Trophoblast cell (in vitro differentiated cells and primary cell): ENCODE data around the gene GLYATL3.

ENCODE experiments used
- DNase-seq, 2 donors: peaks; one replicate each; pipeline ENCODE4 v3.0.0-alpha.2; 2016
- H2AFZ ChIP-seq: 2 replicates; pipeline ENCODE4 v1.6.1; 2013; ENCODE audit warnings: low read length, moderate library complexity, mild to moderate bottlenecking; ENCODE audit not compliant: insufficient read depth, poor library complexity
- H2AK5ac ChIP-seq: 2 replicates; pipeline ENCODE4 v1.6.1; 2013; ENCODE audit warnings: mild to moderate bottlenecking, low read length
- H2BK120ac ChIP-seq: 2 replicates; pipeline ENCODE4 v1.6.1; 2013; ENCODE audit warnings: low read length, mild to moderate bottlenecking, moderate library complexity; ENCODE audit not compliant: insufficient read depth, poor library complexity
- H2BK12ac ChIP-seq: 2 replicates; pipeline ENCODE4 v1.6.1; 2013; ENCODE audit warnings: mild to moderate bottlenecking, low read length, moderate library complexity
- H2BK5ac ChIP-seq: 2 replicates; pipeline ENCODE4 v1.6.1; 2013; ENCODE audit warnings: low read length, low read depth, moderate library complexity, mild to moderate bottlenecking; ENCODE audit not compliant: poor library complexity
- H3K14ac ChIP-seq: 2 replicates; pipeline ENCODE4 v1.6.1; 2013; ENCODE audit warnings: mild to moderate bottlenecking, low read length
- H3K18ac ChIP-seq: 2 replicates; pipeline ENCODE4 v1.6.1; 2013; ENCODE audit warnings: mild to moderate bottlenecking, low read length
- H3K23ac ChIP-seq: 2 replicates; pipeline ENCODE4 v1.6.1; 2013; ENCODE audit warnings: low read length
- H3K27ac ChIP-seq: 2 replicates; pipeline ENCODE4 v1.5.1; 2013; ENCODE audit warnings: low read depth, mild to moderate bottlenecking, inconsistent platforms, low read length, moderate library complexity
- H3K27me3 ChIP-seq: 2 replicates; pipeline ENCODE4 v1.6.1; 2013; ENCODE audit warnings: inconsistent platforms, mild to moderate bottlenecking, low read length, moderate library complexity; ENCODE audit not compliant: insufficient read depth
- H3K36me3 ChIP-seq, 2 experiments: 1 replicate in 1 of 2; 2 replicates in 1 of 2; pipeline ENCODE4 v1.6.1; 2013; ENCODE audit warnings: low read length in 2 of 2, mild to moderate bottlenecking in 2 of 2, moderate library complexity in 1 of 2; ENCODE audit not compliant: insufficient read depth in 2 of 2, control insufficient read depth in 1 of 2
- H3K4ac ChIP-seq: 2 replicates; pipeline ENCODE4 v1.6.1; 2013; ENCODE audit warnings: low read depth, mild to moderate bottlenecking, low read length, moderate library complexity
- H3K4me1 ChIP-seq, 2 experiments: 1 replicate in 1 of 2; 2 replicates in 1 of 2; pipeline ENCODE4 v1.6.1; 2013; ENCODE audit warnings: low read length in 2 of 2, mild to moderate bottlenecking in 2 of 2, moderate library complexity in 1 of 2; ENCODE audit not compliant: insufficient read depth in 2 of 2, control insufficient read depth in 1 of 2
- H3K4me2 ChIP-seq: 2 replicates; pipeline ENCODE4 v1.6.1; 2013; ENCODE audit warnings: inconsistent platforms, mild to moderate bottlenecking, low read length, moderate library complexity
- H3K4me3 ChIP-seq: 2 replicates; pipeline ENCODE4 v1.5.1; 2013; ENCODE audit warnings: mild to moderate bottlenecking, low read depth, low read length, inconsistent platforms
- H3K79me1 ChIP-seq: one replicate; pipeline ENCODE4 v1.6.1; 2013; ENCODE audit warnings: low read length
- H3K79me2 ChIP-seq: 2 replicates; pipeline ENCODE4 v1.6.1; 2013; ENCODE audit warnings: low read length, mild to moderate bottlenecking; ENCODE audit not compliant: control insufficient read depth, insufficient read depth, poor library complexity
- H3K9ac ChIP-seq: 2 replicates; pipeline ENCODE4 v1.6.1; 2013; ENCODE audit warnings: mild to moderate bottlenecking, low read length
- H3K9me3 ChIP-seq: 2 replicates; pipeline ENCODE4 v1.6.1; 2013; ENCODE audit warnings: low read depth, mild to moderate bottlenecking, control low read depth, inconsistent platforms, low read length; ENCODE audit not compliant: insufficient read depth
- H4K12ac ChIP-seq: 2 replicates; pipeline ENCODE4 v1.6.1; 2013; ENCODE audit warnings: low read depth, mild to moderate bottlenecking, low read length, moderate library complexity
- H4K8ac ChIP-seq: 2 replicates; pipeline ENCODE4 v1.6.1; 2013; ENCODE audit warnings: low read depth, mild to moderate bottlenecking, low read length, moderate library complexity
- H4K91ac ChIP-seq: one replicate; pipeline ENCODE4 v1.6.1; 2013; ENCODE audit warnings: low read depth, mild to moderate bottlenecking, low read length, moderate library complexity
- WGBS: extraction: QIAGEN DNeasy Blood & Tissue Kit; methylation state at CpG from one replicate; pipeline ENCODE4 v1.1.7; 2013; ENCODE audit warnings: missing lambda C conversion rate; ENCODE audit not compliant: insufficient read length, insufficient coverage; ENCODE audit errors: extremely low coverage; 5-methylcytosine and 5-hydroxymethylcytosine counted together

GLYATL3 gene

GRCh38 chr6:49499126-49499525, 597 bp upstream of the GLYATL3 start:
- Histone ChIP-seq H2AK5ac (no peak overlapping the region), H4K8ac (no peak overlapping the region), H2BK12ac (no peak overlapping the region), H3K9ac (no peak overlapping the region), H3K4ac (no peak overlapping the region), H4K91ac (no peak overlapping the region), H3K23ac (no peak overlapping the region), H3K18ac (no peak overlapping the region), H4K12ac (no peak overlapping the region), H3K79me1 (no peaks in the 10 kb centered on the region), H2BK120ac (no peak overlapping the region), H3K79me2 (no peaks in the 10 kb centered on the region), H3K4me2 (no peak overlapping the region), H3K9me3 (no peaks in the 10 kb centered on the region), H3K36me3 (peaks cover 0 to 3% of the 10 kb centered on the region in 2 experiments), H3K14ac (no peak overlapping the region), H2AFZ (no peak overlapping the region), H3K4me1 (no peaks in the 10 kb centered on the region), H3K27ac (no peak overlapping the region), H3K27me3 (no peaks in the 10 kb centered on the region), H3K4me3 (no peak overlapping the region), H2BK5ac (no peak overlapping the region)
- no CpG with 5 or more reads among the region's 1 CpG for WGBS
- DNase-seq = no peak

- H2AK5ac ChIP-seq = no peak overlapping the region
- no peak for DNase-seq
- H3K14ac ChIP-seq = no peak overlapping the region
- no peak overlapping the region for H3K27ac ChIP-seq
- no peak overlapping the region for H4K91ac ChIP-seq
- H3K18ac ChIP-seq = no peak overlapping the region
- H3K79me2 ChIP-seq = no peaks in the 10 kb centered on the region
- H3K36me3 ChIP-seq = no peaks in the 10 kb centered on the region
- no peaks in the 10 kb centered on the region for H3K4me1 ChIP-seq
- H3K4me2 ChIP-seq = no peak overlapping the region
- no peak overlapping the region for H3K4me3 ChIP-seq
- no peak overlapping the region for H2BK5ac ChIP-seq
- H3K4ac ChIP-seq = no peak overlapping the region
- H4K8ac ChIP-seq = no peak overlapping the region
- H3K79me1 ChIP-seq = no peaks in the 10 kb centered on the region
- no peak overlapping the region for H2BK12ac ChIP-seq
- no peaks in the 10 kb centered on the region for H3K27me3 ChIP-seq
- peaks cover 2% of the 10 kb centered on the region for H3K9me3 ChIP-seq
- H3K23ac ChIP-seq = no peak overlapping the region
- H4K12ac ChIP-seq = no peak overlapping the region
- no peak overlapping the region for H3K9ac ChIP-seq
- H2AFZ ChIP-seq = no peak overlapping the region
- no CpG with 5 or more reads among the region's 5 CpGs for WGBS
- H2BK120ac ChIP-seq = no peak overlapping the region
Measured at GRCh38 chr6:49504666-49505065, 4.9 kb downstream of the GLYATL3 start.

- Histone ChIP-seq H3K4me3 (no peak overlapping the region), H3K36me3 (no peaks in the 10 kb centered on the region), H2AFZ (no peak overlapping the region), H3K27me3 (no peaks in the 10 kb centered on the region), H2BK120ac (no peak overlapping the region), H3K4ac (no peak overlapping the region), H2AK5ac (no peak overlapping the region), H4K12ac (no peak overlapping the region), H3K27ac (no peak overlapping the region), H3K9ac (no peak overlapping the region), H3K18ac (no peak overlapping the region), H3K79me2 (no peaks in the 10 kb centered on the region), H3K23ac (no peak overlapping the region), H3K4me1 (no peaks in the 10 kb centered on the region), H4K91ac (no peak overlapping the region), H3K9me3 (peaks cover 2% of the 10 kb centered on the region), H4K8ac (no peak overlapping the region), H3K4me2 (no peak overlapping the region), H3K14ac (no peak overlapping the region), H3K79me1 (no peaks in the 10 kb centered on the region), H2BK5ac (no peak overlapping the region), H2BK12ac (no peak overlapping the region)
- WGBS = no CpG with 5 or more reads among the region's 5 CpGs
- no peak for DNase-seq
Measured at GRCh38 chr6:49506569-49507111, 6.9 kb downstream of the GLYATL3 start.

GRCh38 chr6:49509342-49509741, 9.6 kb downstream of the GLYATL3 start:
- Histone ChIP-seq H3K9me3 (peaks cover 2% of the 10 kb centered on the region), H3K4me1 (no peaks in the 10 kb centered on the region), H2AK5ac (no peak overlapping the region), H3K18ac (no peak overlapping the region), H2AFZ (no peak overlapping the region), H4K12ac (no peak overlapping the region), H3K27ac (no peak overlapping the region), H3K9ac (no peak overlapping the region), H3K4ac (no peak overlapping the region), H3K4me2 (no peak overlapping the region), H2BK12ac (no peak overlapping the region), H4K8ac (no peak overlapping the region), H3K4me3 (no peak overlapping the region), H4K91ac (no peak overlapping the region), H2BK5ac (no peak overlapping the region), H2BK120ac (no peak overlapping the region), H3K27me3 (no peaks in the 10 kb centered on the region), H3K79me1 (no peaks in the 10 kb centered on the region), H3K36me3 (no peaks in the 10 kb centered on the region), H3K79me2 (no peaks in the 10 kb centered on the region), H3K14ac (no peak overlapping the region), H3K23ac (no peak overlapping the region)
- no peak for DNase-seq
- WGBS = no CpG with 5 or more reads among the region's 3 CpGs
